ENCODE measurements around the gene CORO2A. TPM values are rescaled to one million over a fixed set of nuclear protein-coding genes. Genes with fewer than 3 reads are reported as not detected.

Gene CORO2A
- total and polyA plus RNA-seq, 2 of the 13 experiments (the other 11 are each of a cell fraction or from before 2014, with no cell fraction given), result 14.4 to 15.3 TPM

GRCh38 chr9:98228392-98229089 lies 36.1 kb upstream of the CORO2A start (continued):
- TF ChIP-seq ZBTB40 (IDR thresholded peaks at IDR 0.05) (no peak), ZBTB40 (CRISPR knock-in tag; IDR thresholded peaks at IDR 0.05) (no peak), ZNF704 (CRISPR knock-in tag; IDR thresholded peaks at IDR 0.05; ENCODE audit: borderline replicate concordance) (no peak), SRSF9 (IDR thresholded peaks at IDR 0.05; ENCODE audit: borderline replicate concordance, insufficient read depth, low read depth, low read length, poor library complexity, severe bottlenecking) (no peak), ZNF17 (CRISPR knock-in tag; IDR thresholded peaks at IDR 0.05) (no peak), ZNF484 (CRISPR knock-in tag; IDR thresholded peaks at IDR 0.05; ENCODE audit: borderline replicate concordance, low read depth) (no peak), LRRFIP1 (CRISPR knock-in tag; conservative IDR thresholded peaks at IDR 0.05) (no peak), ZNF574 (CRISPR knock-in tag; IDR thresholded peaks at IDR 0.05) (no peak), ZNF296 (CRISPR knock-in tag; conservative IDR thresholded peaks at IDR 0.05) (no peak), KDM2A (CRISPR knock-in tag; IDR thresholded peaks at IDR 0.05; ENCODE audit: borderline replicate concordance, low read depth) (no peak), SIN3A (IDR thresholded peaks at IDR 0.05; ENCODE audit: borderline replicate concordance, low read depth, low read length) (no peak), ZNF724P (CRISPR knock-in tag; IDR thresholded peaks at IDR 0.05; ENCODE audit: borderline replicate concordance) (no peak)

All from HepG2 (cell line).